NCI-H748 (cell line): ENCODE data around the gene TLR9.

Experiments used
- DNase-seq: peaks from one replicate; lab custom pipeline; 2025; ENCODE audit not compliant: unreplicated experiment; lab: John Stamatoyannopoulos, UW

Gene TLR9

GRCh38 chr3:52218454-52218853, 7.0 kb downstream of the TLR9 start:
- DNase-seq: no peak

- no peak for DNase-seq
Measured at GRCh38 chr3:52218026-52218425, 7.4 kb downstream of the TLR9 start.

DNA sequence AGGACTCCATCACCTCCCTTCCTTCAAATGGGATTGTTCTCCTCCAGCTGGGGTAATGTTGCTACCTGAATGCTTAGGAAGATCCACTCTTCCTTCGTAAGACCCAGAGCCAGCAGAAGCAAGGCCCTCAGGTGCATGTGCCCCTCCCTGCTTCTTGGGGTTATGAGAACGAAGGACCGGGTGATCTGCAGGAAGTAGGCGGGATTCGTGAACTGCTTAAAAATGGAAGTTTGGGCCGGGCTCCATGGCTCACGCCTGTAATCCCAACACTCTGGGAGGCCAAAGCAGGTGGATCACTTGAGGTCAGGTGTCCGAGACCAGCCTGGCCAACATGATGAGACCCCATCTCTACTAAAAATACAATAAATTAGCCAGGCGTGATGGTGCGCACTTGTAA, 8.0 kb downstream of the TLR9 start:
- no peak for DNase-seq

GRCh38 chr3:52216585-52217408, 8.6 kb downstream of the TLR9 start:
- peak; percentile 6 for DNase-seq

- DNase-seq: no peak
Measured at GRCh38 chr3:52215351-52215750, 10.1 kb downstream of the TLR9 start.

GRCh38 chr3:52213901-52214300, 11.5 kb downstream of the TLR9 start:
- DNase-seq: no peak

- DNase-seq: no peak
Measured at GRCh38 chr3:52213005-52213404, 12.4 kb downstream of the TLR9 start.

DNA sequence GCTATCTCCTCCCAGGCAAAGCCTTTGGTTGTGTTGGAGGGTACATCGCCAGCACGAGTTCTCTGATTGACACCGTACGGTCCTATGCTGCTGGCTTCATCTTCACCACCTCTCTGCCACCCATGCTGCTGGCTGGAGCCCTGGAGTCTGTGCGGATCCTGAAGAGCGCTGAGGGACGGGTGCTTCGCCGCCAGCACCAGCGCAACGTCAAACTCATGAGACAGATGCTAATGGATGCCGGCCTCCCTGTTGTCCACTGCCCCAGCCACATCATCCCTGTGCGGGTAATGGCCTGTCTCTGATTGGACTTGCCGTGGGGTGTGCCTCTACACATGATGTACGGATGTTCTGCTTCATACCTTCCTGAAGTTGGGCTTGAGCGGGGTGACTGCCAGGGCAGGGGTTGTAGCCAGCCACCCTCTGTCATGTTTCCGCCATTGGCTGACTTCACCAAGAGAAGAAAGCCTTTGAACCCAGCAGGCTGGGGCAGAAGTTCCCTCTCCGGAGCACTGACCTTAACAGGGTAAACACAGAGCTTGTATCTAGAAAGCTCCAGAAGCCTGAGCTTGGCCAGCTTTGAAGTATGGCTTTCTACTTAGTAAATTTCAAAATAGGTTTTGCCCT, 14.1 kb downstream of the TLR9 start:
- no peak for DNase-seq

DNA sequence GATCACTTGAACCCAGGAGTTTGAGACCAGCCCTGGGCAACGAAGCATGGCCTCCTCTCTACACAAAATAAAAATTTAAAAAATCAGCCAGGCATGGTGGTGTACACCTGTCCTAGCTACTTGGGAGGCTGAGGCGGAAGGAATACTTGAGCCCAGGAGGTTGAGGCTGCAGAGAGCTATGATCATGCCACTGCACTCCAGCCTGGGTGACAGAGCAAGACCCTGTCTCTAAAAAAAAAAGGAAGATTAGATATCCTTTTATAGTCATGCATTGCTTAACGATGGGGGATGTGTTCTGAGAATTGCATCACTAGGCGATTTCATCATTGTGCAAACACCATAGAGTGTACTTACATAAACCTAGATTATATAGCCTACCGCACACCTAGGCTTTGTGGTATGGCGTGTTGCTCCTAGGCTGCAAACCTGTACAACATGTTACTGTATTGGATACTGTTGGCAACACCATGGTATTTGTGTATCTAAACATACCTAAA, 14.8 kb downstream of the TLR9 start:
- no peak for DNase-seq

GRCh38 chr3:52210037-52210436, 15.4 kb downstream of the TLR9 start:
- DNase-seq: no peak

DNA sequence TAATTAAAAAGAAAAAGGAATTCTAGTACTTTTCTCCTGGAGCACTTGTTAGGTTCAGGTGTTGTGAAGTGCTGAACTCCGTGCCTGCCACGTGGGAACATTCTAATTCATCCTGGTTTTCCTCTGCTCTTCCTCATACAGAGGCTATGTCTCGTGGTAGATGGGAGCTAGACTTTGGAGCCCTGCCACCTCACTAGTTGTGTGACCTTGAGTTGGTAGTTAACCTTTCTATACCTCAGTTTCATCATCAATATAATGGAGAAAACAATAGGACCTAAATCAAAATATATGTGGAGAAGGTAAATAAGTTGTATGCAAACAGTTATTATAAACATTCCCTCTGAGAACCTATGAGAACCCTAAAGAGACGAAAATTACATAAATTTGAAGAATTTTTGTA, 16.9 kb downstream of the TLR9 start:
- DNase-seq: no peak

- no peak for DNase-seq
Measured at GRCh38 chr3:52205727-52206372, 19.6 kb downstream of the TLR9 start.

GRCh38 chr3:52204337-52205073, 20.9 kb downstream of the TLR9 start:
- DNase-seq: peak; percentile 92

GRCh38 chr3:52203701-52204100, 21.7 kb downstream of the TLR9 start:
- no peak for DNase-seq

DNA sequence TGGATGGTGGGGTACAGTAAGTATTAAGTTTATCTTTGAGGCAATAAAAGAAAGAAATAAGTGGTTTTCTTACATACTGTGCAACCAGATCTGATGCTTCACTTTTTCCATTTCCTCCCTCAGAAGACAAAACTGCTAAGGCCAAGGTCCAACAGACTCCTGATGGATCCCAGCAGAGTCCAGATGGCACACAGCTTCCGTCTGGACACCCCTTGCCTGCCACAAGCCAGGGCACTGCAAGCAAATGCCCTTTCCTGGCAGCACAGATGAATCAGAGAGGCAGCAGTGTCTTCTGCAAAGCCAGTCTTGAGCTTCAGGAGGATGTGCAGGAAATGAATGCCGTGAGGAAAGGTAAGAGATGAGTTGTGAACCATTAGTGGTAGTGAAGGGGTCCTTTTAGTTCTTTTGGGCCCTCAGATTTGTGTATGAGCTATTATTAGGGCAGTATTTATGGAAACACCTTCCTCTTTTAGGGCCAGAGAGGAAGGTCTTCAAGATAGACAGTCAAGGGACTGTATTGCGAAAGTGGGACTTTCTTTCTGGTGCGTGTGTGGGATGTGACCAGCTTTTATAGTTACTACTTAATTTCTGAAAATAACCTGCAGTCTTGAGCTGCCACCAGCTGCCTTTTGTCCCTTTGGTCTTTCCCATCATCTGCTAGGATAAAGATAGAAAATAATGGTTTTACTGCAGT, 22.9 kb downstream of the TLR9 start:
- no peak for DNase-seq

- DNase-seq: no peak
Measured at GRCh38 chr3:52200981-52201679, 24.3 kb downstream of the TLR9 start.

DNA sequence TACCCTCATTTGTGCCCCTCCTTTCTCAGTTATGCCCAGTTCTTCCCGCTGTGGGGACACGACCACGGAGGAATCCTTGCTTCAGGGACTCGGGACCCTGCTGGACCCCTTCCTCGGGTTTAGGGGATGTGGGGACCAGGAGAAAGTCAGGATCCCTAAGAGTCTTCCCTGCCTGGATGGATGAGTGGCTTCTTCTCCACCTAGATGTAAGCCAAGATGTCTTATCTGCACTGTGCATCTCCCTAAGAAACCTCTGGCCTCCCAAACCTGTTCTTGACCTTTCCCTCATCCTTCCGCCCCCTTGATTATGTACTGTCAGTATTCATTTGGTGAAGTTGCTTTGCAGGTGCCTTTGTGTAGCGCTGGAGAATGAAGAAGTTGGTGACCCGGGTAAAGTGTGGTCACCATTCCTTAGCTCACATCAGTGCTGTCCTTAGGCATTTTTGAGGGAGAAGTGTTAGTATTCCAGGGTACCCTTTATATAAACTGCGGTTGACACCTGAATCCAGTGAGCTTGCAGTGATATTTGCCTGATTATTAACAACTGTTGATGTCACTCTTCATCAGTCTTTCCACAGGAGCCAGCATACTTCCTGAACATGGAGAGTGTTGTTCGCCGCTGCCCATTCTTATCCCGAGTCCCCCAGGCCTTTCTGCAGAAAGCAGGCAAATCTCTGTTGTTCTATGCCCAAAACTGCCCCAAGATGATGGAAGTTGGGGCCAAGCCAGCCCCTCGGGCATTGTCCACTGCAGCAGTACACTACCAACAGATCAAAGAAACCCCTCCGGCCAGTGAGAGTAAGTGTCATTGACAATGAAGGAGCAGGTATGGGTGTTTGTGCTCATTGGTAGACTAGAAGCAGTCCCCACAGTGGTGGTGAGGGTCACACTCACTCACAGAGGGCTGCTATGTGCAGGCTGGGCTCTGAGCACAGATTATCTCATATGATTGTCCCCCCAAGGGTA, 26.5 kb downstream of the TLR9 start:
- DNase-seq: no peak

- peak; percentile 87 for DNase-seq
Measured at GRCh38 chr3:52197842-52198625, 27.4 kb downstream of the TLR9 start, which contains the start of gene ALAS1. Gene ALAS1, plus strand, starts transcription at chr3:52198160. Its CDS starts 1,082 bp downstream, at chr3:52199242.
